Hematopoietic multipotent progenitor cell (in vitro differentiated cells): Measurements from ENCODE around the gene GMPR2. TPM values are rescaled to one million over a fixed set of nuclear protein-coding genes. Genes with fewer than 3 reads are reported as not detected.

Experiments used
- DNase-seq, 3 donors: peaks; one replicate each; pipeline ENCODE4 v3.0.0-alpha.2; 2011 to 2015; ENCODE audit warnings: low read depth in 2 of 3, low spot score in 2 of 3
- total RNA-seq: library from RNA; depleted of rRNA; stranded (reverse); fragments of >200 nt; gene quantifications from one replicate; pipeline ENCODE4 v1.2.3, GENCODE V29; 2012

GMPR2 gene
- total RNA-seq, 1 donor = 78.9 TPM

- DNase-seq = no peak
Observed at GRCh38 chr14:24249230-24250021, 16.7 kb downstream of the GMPR2 start.

- DNase-seq = no peak
Observed at GRCh38 chr14:24250354-24250753, 17.6 kb downstream of the GMPR2 start.

GRCh38 chr14:24251880-24252288 is 19.2 kb downstream of the GMPR2 start:
- no peak for DNase-seq

GRCh38 chr14:24252289-24253124 is 19.8 kb downstream of the GMPR2 start:
- DNase-seq = no peak

- no peak for DNase-seq
Observed at GRCh38 chr14:24253936-24254335, 21.2 kb downstream of the GMPR2 start.

GRCh38 chr14:24254630-24255392 is 22.1 kb downstream of the GMPR2 start:
- no peak for DNase-seq

- no peak for DNase-seq
Observed at GRCh38 chr14:24255438-24255837, 22.7 kb downstream of the GMPR2 start.

GRCh38 chr14:24255931-24256711 is 23.4 kb downstream of the GMPR2 start:
- DNase-seq = no peak

- DNase-seq = no peak
Observed at GRCh38 chr14:24256960-24257359, 24.2 kb downstream of the GMPR2 start.

- no peak for DNase-seq
Observed at GRCh38 chr14:24258119-24258518, 25.4 kb downstream of the GMPR2 start.

- no peak for DNase-seq
Observed at GRCh38 chr14:24258548-24259265, 26.0 kb downstream of the GMPR2 start.

- no peak for DNase-seq
Observed at GRCh38 chr14:24259282-24260025, 26.7 kb downstream of the GMPR2 start.

- no peak for DNase-seq
Observed at GRCh38 chr14:24260026-24260779, 27.5 kb downstream of the GMPR2 start.

GRCh38 chr14:24260780-24261157 is 28.0 kb downstream of the GMPR2 start:
- no peak for DNase-seq

GRCh38 chr14:24261256-24261968 is 28.7 kb downstream of the GMPR2 start:
- no peak for DNase-seq

GRCh38 chr14:24261969-24262327 is 29.2 kb downstream of the GMPR2 start:
- no peak for DNase-seq

GRCh38 chr14:24262821-24263733 is 30.3 kb downstream of the GMPR2 start, which contains the start of gene TGM1:
Gene TGM1, minus strand, starts transcription at chr14:24263177. Its CDS starts 825 bp downstream, at chr14:24262352.
- DNase-seq = no peak
